ENCODE data around the gene EFNA3.

The EFNA3 gene

GRCh38 chr1:155085504-155086127 lies 7.0 kb downstream of the EFNA3 start:
- no peak for FAIRE-seq

- no peak for FAIRE-seq
Measured at GRCh38 chr1:155086128-155086741, 7.6 kb downstream of the EFNA3 start.

- FAIRE-seq = no peak
Measured at GRCh38 chr1:155086856-155087535, 8.4 kb downstream of the EFNA3 start.

GRCh38 chr1:155091071-155092051 lies 12.7 kb downstream of the EFNA3 start:
- no peak for FAIRE-seq

GRCh38 chr1:155092131-155092530 lies 13.5 kb downstream of the EFNA3 start:
- FAIRE-seq = no peak

- no peak for FAIRE-seq
Measured at GRCh38 chr1:155092641-155093040, 14.0 kb downstream of the EFNA3 start.

- no peak for FAIRE-seq
Measured at GRCh38 chr1:155093911-155094621, 15.4 kb downstream of the EFNA3 start.

GRCh38 chr1:155094622-155094948 lies 15.9 kb downstream of the EFNA3 start:
- no peak for FAIRE-seq

- no peak for FAIRE-seq
Measured at GRCh38 chr1:155099331-155099730, 20.7 kb downstream of the EFNA3 start.

GRCh38 chr1:155103325-155103724 lies 24.7 kb downstream of the EFNA3 start:
- FAIRE-seq = no peak

GRCh38 chr1:155104605-155105534 lies 26.2 kb downstream of the EFNA3 start:
- FAIRE-seq = no peak

GRCh38 chr1:155105604-155106011 lies 27.0 kb downstream of the EFNA3 start:
- no peak for FAIRE-seq

GRCh38 chr1:155106862-155107261 lies 28.2 kb downstream of the EFNA3 start:
- no peak for FAIRE-seq

- no peak for FAIRE-seq
Measured at GRCh38 chr1:155107309-155108264, 28.9 kb downstream of the EFNA3 start.

- no peak for FAIRE-seq
Measured at GRCh38 chr1:155108296-155108695, 29.7 kb downstream of the EFNA3 start.

GRCh38 chr1:155110381-155110780 lies 31.7 kb downstream of the EFNA3 start:
- FAIRE-seq = no peak

GRCh38 chr1:155110826-155111225 lies 32.2 kb downstream of the EFNA3 start:
- no peak for FAIRE-seq

GRCh38 chr1:155113450-155113980 lies 34.9 kb downstream of the EFNA3 start:
- no peak for FAIRE-seq

- no peak for FAIRE-seq
Measured at GRCh38 chr1:155116113-155116764, 37.6 kb downstream of the EFNA3 start.

Measured in A204.1 (cell line).